H1 (cell line): ENCODE results near the gene IL21.

Experiments used
- CBX5 ChIP-seq: fragments of 300-800, 300-1000 bp; sonication (generic); IDR thresholded peaks from 2 replicates; pipeline ENCODE4 v1.7.1; 2016; ENCODE audit warnings: antibody characterized with exemption, low read length, low read depth
- EP300 ChIP-seq, 2 experiments: IDR thresholded peaks; 1 replicate in 1 of 2; 2 replicates in 1 of 2; pipeline ENCODE4 v1.6.1; 2011 to 2012; ENCODE audit warnings: low read depth in 2 of 2, low read length in 2 of 2, mild to moderate bottlenecking in 2 of 2, borderline replicate concordance in 1 of 2, inconsistent platforms in 1 of 2, moderate library complexity in 1 of 2
- GTF2F1 ChIP-seq: IDR thresholded peaks from 2 replicates; pipeline ENCODE4 v1.6.1; 2012; ENCODE audit warnings: low read depth, low read length, improper control_type of control experiment, borderline replicate concordance
- HDAC6 ChIP-seq: IDR thresholded peaks from one replicate; pipeline ENCODE4 v1.7.1; 2012; ENCODE audit warnings: low read depth, mild to moderate bottlenecking, inconsistent platforms, low read length, moderate library complexity
- JUND ChIP-seq: IDR thresholded peaks from 2 replicates; pipeline ENCODE4 v1.6.1; 2011; ENCODE audit warnings: mild to moderate bottlenecking, improper control_type of control experiment, low read length
- NRF1 ChIP-seq: IDR thresholded peaks from 2 replicates; pipeline ENCODE4 v1.6.1; 2011; ENCODE audit warnings: mild to moderate bottlenecking, low read depth, low read length, improper control_type of control experiment
- POLR2A ChIP-seq, 2 experiments: IDR thresholded peaks; 1 replicate in 1 of 2; 2 replicates in 1 of 2; pipeline ENCODE4 v1.6.1; 2011; ENCODE audit warnings: low read depth in 2 of 2, low read length in 2 of 2, mild to moderate bottlenecking in 2 of 2; ENCODE audit errors: control extremely low read depth in 1 of 2
- POU5F1 ChIP-seq: IDR thresholded peaks from 2 replicates; pipeline ENCODE4 v1.6.1; 2011; ENCODE audit warnings: low read depth, mild to moderate bottlenecking, low read length, moderate library complexity
- RFX5 ChIP-seq: IDR thresholded peaks from 2 replicates; pipeline ENCODE4 v1.6.1; 2011; ENCODE audit warnings: low read depth, low read length, improper control_type of control experiment, borderline replicate concordance
- TAF1 ChIP-seq: IDR thresholded peaks from 2 replicates; pipeline ENCODE4 v1.6.1; 2011; ENCODE audit warnings: mild to moderate bottlenecking, low read depth, low read length
- YY1 ChIP-seq: IDR thresholded peaks from 2 replicates; pipeline ENCODE4 v1.6.1; 2011; ENCODE audit warnings: low read depth, mild to moderate bottlenecking, low read length
- TF ChIP-seq, protein P1 (sequence below), 3 experiments: IDR thresholded peaks; 1 replicate in 2 of 3; 2 replicates in 1 of 3; pipeline versions ENCODE4 v1.5.1 to v1.6.1; 2011; ENCODE audit warnings: low read length in 3 of 3, mild to moderate bottlenecking in 3 of 3, inconsistent platforms in 2 of 3, low read depth in 1 of 3, moderate library complexity in 1 of 3; ENCODE audit not compliant: insufficient read depth in 1 of 3; ENCODE audit errors: control extremely low read depth in 1 of 3
- TF ChIP-seq, protein P2 (sequence below): IDR thresholded peaks from 2 replicates; pipeline ENCODE4 v1.6.1; 2012; ENCODE audit warnings: inconsistent platforms

DNA sequence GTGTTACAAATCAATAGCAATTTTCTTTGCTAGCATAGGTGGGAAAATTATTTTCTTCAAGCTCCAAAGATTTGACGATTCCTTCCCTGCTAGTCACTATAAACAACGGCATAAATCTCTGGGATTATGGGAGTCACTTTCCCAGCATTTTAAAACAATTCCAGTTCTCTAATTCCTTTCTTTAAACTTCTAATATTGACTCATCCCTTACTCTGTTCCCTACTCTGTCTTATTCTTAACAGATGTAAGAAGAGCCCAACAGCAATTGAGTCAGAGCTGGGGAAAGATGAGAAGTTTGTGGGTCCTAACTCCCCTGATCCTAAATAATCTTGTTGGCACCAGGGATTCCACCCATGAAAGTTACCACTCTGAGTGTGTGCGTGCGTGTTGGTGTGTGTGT lies 47.4 kb upstream of the IL21 start:
- TF ChIP-seq GTF2F1 (no peak), YY1 (no peak), POLR2A (IDR thresholded peaks at IDR 0.05; ENCODE audit: control extremely low read depth in 1 of 2, low read depth in 2 of 2, low read length in 2 of 2) (no peak), JUND (no peak), EP300 (IDR thresholded peaks at IDR 0.05; ENCODE audit: borderline replicate concordance in 1 of 2, low read depth in 2 of 2, low read length in 2 of 2) (no peak), POU5F1 (no peak), CBX5 (no peak), NRF1 (no peak), TAF1 (no peak), RFX5 (no peak), HDAC6 (no peak)
- TF ChIP-seq, protein P1, sequence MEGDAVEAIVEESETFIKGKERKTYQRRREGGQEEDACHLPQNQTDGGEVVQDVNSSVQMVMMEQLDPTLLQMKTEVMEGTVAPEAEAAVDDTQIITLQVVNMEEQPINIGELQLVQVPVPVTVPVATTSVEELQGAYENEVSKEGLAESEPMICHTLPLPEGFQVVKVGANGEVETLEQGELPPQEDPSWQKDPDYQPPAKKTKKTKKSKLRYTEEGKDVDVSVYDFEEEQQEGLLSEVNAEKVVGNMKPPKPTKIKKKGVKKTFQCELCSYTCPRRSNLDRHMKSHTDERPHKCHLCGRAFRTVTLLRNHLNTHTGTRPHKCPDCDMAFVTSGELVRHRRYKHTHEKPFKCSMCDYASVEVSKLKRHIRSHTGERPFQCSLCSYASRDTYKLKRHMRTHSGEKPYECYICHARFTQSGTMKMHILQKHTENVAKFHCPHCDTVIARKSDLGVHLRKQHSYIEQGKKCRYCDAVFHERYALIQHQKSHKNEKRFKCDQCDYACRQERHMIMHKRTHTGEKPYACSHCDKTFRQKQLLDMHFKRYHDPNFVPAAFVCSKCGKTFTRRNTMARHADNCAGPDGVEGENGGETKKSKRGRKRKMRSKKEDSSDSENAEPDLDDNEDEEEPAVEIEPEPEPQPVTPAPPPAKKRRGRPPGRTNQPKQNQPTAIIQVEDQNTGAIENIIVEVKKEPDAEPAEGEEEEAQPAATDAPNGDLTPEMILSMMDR (IDR thresholded peaks at IDR 0.05; ENCODE audit: control extremely low read depth in 1 of 3, insufficient read depth in 1 of 3, low read depth in 1 of 3, low read length in 3 of 3): no peak
- TF ChIP-seq, protein P2, sequence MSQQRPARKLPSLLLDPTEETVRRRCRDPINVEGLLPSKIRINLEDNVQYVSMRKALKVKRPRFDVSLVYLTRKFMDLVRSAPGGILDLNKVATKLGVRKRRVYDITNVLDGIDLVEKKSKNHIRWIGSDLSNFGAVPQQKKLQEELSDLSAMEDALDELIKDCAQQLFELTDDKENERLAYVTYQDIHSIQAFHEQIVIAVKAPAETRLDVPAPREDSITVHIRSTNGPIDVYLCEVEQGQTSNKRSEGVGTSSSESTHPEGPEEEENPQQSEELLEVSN: no peak
